ENCODE data around the gene PACS2. TPM values are rescaled to one million over a fixed set of nuclear protein-coding genes. Genes with fewer than 3 reads are reported as not detected.

PACS2 gene
- total RNA-seq, 1 experiment from 2014 or later: 43.3 TPM

GRCh38 chr14:105307052-105307727 is 7.4 kb upstream of the PACS2 start:
- CTCF ChIA-PET: no interaction called here

GRCh38 chr14:105309371-105309770 is 5.2 kb upstream of the PACS2 start:
- no peak overlapping the region for H3K27ac ChIP-seq
- no peaks in the 10 kb centered on the region for H3K9me2 ChIP-seq (ENCODE audit: insufficient read depth)
- ChIA-PET CTCF (no interaction called here), POLR2A (ENCODE audit: unreplicated experiment) (no interaction called here)
- H3K36me3 ChIP-seq (ENCODE audit: low read depth): no peaks in the 10 kb centered on the region
- H3K4me3 ChIP-seq: no peak overlapping the region
- no peaks in the 10 kb centered on the region for H3K79me2 ChIP-seq (ENCODE audit: low read depth)
- H3K4me1 ChIP-seq (replicated peaks; ENCODE audit: insufficient read depth): no peaks in the 10 kb centered on the region
- no peaks in the 10 kb centered on the region for H4K20me1 ChIP-seq (ENCODE audit: insufficient read depth)
- peaks cover 12% of the 10 kb centered on the region; the same call in 1 of the 2 replicates for H3F3A ChIP-seq (ENCODE audit: insufficient read depth, low read depth)
- no peak for TF ChIP-seq EZH2 (IDR thresholded peaks at IDR 0.05; ENCODE audit: low read depth)
- TF ChIP-seq, protein P1, sequence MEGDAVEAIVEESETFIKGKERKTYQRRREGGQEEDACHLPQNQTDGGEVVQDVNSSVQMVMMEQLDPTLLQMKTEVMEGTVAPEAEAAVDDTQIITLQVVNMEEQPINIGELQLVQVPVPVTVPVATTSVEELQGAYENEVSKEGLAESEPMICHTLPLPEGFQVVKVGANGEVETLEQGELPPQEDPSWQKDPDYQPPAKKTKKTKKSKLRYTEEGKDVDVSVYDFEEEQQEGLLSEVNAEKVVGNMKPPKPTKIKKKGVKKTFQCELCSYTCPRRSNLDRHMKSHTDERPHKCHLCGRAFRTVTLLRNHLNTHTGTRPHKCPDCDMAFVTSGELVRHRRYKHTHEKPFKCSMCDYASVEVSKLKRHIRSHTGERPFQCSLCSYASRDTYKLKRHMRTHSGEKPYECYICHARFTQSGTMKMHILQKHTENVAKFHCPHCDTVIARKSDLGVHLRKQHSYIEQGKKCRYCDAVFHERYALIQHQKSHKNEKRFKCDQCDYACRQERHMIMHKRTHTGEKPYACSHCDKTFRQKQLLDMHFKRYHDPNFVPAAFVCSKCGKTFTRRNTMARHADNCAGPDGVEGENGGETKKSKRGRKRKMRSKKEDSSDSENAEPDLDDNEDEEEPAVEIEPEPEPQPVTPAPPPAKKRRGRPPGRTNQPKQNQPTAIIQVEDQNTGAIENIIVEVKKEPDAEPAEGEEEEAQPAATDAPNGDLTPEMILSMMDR (conservative IDR thresholded peaks at IDR 0.05): no peak
- intact Hi-C loops (cut with micrococcal nuclease; ENCODE audit: unreplicated experiment): no loop called here
- no peaks in the 10 kb centered on the region for H3K27me3 ChIP-seq (ENCODE audit: insufficient read depth, low read depth)
- H3K4me2 ChIP-seq: no peak overlapping the region
- no peak for DNase-seq
- BruUV-seq (replicated peaks): no TSS peak
- H2AFZ ChIP-seq: no peak overlapping the region
- no peaks in the 10 kb centered on the region for H3K9me3 ChIP-seq (ENCODE audit: insufficient read depth, low read depth)

More at GRCh38 chr14:105307052-105307727, 7.4 kb upstream of the PACS2 start:
- H3K27me3 ChIP-seq (ENCODE audit: insufficient read depth, low read depth): no peaks in the 10 kb centered on the region
- BruUV-seq (replicated peaks): no TSS peak
- no peak overlapping the region for H3K4me2 ChIP-seq
- H2AFZ ChIP-seq: no peak overlapping the region
- H3K27ac ChIP-seq: no peak overlapping the region
- H3F3A ChIP-seq (ENCODE audit: insufficient read depth, low read depth): peaks cover 11% of the 10 kb centered on the region; the same call in 1 of the 2 replicates
- no peaks in the 10 kb centered on the region for H4K20me1 ChIP-seq (ENCODE audit: insufficient read depth)
- no peak for TF ChIP-seq EZH2 (IDR thresholded peaks at IDR 0.05; ENCODE audit: low read depth)
- TF ChIP-seq, protein P1 (conservative IDR thresholded peaks at IDR 0.05): no peak
- H3K79me2 ChIP-seq (ENCODE audit: low read depth): no peaks in the 10 kb centered on the region
- no peaks in the 10 kb centered on the region for H3K4me1 ChIP-seq (replicated peaks; ENCODE audit: insufficient read depth)
- DNase-seq: no peak
- POLR2A ChIA-PET (ENCODE audit: unreplicated experiment): no interaction called here
- no peaks in the 10 kb centered on the region for H3K9me3 ChIP-seq (ENCODE audit: insufficient read depth, low read depth)
- H3K9me2 ChIP-seq (ENCODE audit: insufficient read depth): no peaks in the 10 kb centered on the region
- H3K4me3 ChIP-seq: no peak overlapping the region
- intact Hi-C loops (cut with micrococcal nuclease; ENCODE audit: unreplicated experiment): no loop called here
- H3K36me3 ChIP-seq (ENCODE audit: low read depth): no peaks in the 10 kb centered on the region

DNA sequence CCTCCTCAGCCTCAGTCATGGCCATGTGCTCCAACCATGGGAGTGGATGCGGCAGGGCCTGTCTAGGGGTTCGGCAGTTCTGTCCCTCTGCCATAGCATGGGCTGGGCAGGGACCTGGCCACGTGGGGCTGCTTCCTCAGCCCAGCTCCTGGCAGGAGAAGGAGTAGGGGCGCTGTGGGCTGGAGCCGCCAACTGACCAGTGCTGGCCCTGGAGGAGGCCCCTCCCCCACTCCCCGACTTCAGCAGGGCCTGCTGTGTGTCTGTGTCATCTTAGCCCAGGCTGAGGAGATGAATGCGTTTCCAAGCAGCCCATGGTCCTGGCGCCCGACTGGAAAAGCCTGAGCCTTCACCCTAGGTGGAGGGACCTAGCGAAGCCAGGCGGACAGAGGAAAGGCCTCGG is 2.7 kb upstream of the PACS2 start:
- no peak for DNase-seq
- Histone ChIP-seq H3K79me2 (ENCODE audit: low read depth) (peaks cover 17% of the 10 kb centered on the region), H4K20me1 (ENCODE audit: insufficient read depth) (no peaks in the 10 kb centered on the region), H3K36me3 (ENCODE audit: low read depth) (no peaks in the 10 kb centered on the region), H3F3A (ENCODE audit: insufficient read depth, low read depth) (peaks cover 12% of the 10 kb centered on the region; the same call in 1 of the 2 replicates), H3K9me3 (ENCODE audit: insufficient read depth, low read depth) (no peaks in the 10 kb centered on the region), H3K4me2 (no peak overlapping the region), H3K4me3 (no peak overlapping the region), H3K4me1 (replicated peaks; ENCODE audit: insufficient read depth) (peaks cover 12% of the 10 kb centered on the region), H2AFZ (no peak overlapping the region), H3K27me3 (ENCODE audit: insufficient read depth, low read depth) (no peaks in the 10 kb centered on the region), H3K27ac (no peak overlapping the region), H3K9me2 (ENCODE audit: insufficient read depth) (no peaks in the 10 kb centered on the region)
- no TSS peak for BruUV-seq (replicated peaks)
- intact Hi-C loops (cut with micrococcal nuclease; ENCODE audit: unreplicated experiment): no loop called here
- TF ChIP-seq EZH2 (IDR thresholded peaks at IDR 0.05; ENCODE audit: low read depth): no peak
- TF ChIP-seq, protein P1 (conservative IDR thresholded peaks at IDR 0.05): no peak
- ChIA-PET POLR2A (ENCODE audit: unreplicated experiment) (no interaction called here), CTCF (no interaction called here)

All from PC-9 (cell line).